K562 (cell line): Measurements from ENCODE around the gene SLC10A2.

ENCODE experiments used
- BRF1 ChIP-seq: IDR thresholded peaks from 3 replicates; pipeline ENCODE4 v1.6.1; 2011; ENCODE audit warnings: borderline replicate concordance, mild to moderate bottlenecking; ENCODE audit not compliant: insufficient read length; ENCODE audit errors: extremely low read depth
- CTCF ChIP-seq, 3 experiments: IDR thresholded peaks in 2 of 3; conservative IDR thresholded peaks in 1 of 3; 2 replicates each; pipeline ENCODE4 v1.5.1; 2011 to 2012; ENCODE audit warnings: low read length in 3 of 3, mild to moderate bottlenecking in 3 of 3, control low read depth in 2 of 3, improper control_type of control experiment in 1 of 3, inconsistent platforms in 1 of 3, low read depth in 1 of 3, mixed read lengths in 1 of 3, moderate library complexity in 1 of 3; ENCODE audit not compliant: insufficient read depth in 2 of 3
- FOSL1 ChIP-seq: fragments of 200-800 bp; sonication (Bioruptor generic); conservative IDR thresholded peaks from 2 replicates; pipeline ENCODE4 v1.6.1; 2016; ENCODE audit warnings: missing genetic modification characterization, missing compliant biosample characterization
- HDGF ChIP-seq: fragments of 450-650 bp; IDR thresholded peaks from 2 replicates; pipeline ENCODE4 v1.6.1; 2016
- ID3 ChIP-seq, 2 experiments: fragments of 250-450 bp in 1 of 2; fragments of 450-650 bp in 1 of 2; sonication (Bioruptor Pico) in 1 of 2; IDR thresholded peaks; 2 replicates each; pipeline versions ENCODE4 v1.6.1 to v1.8.0; 2016 to 2021; ENCODE audit warnings: mild to moderate bottlenecking in 2 of 2, moderate library complexity in 2 of 2, missing compliant biosample characterization in 1 of 2, missing genetic modification characterization in 1 of 2
- MYNN ChIP-seq, 2 experiments: sonication (generic); formaldehyde crosslinking in 1 of 2; IDR thresholded peaks; 2 replicates each; pipeline versions ENCODE4 v1.5.0 to v1.6.1; 2016 to 2020; ENCODE audit warnings: antibody characterized with exemption in 1 of 2, missing genetic modification reagents in 1 of 2
- NONO ChIP-seq, 2 experiments: fragments of 200-400 bp in 1 of 2; fragments of 450-650 bp in 1 of 2; formaldehyde crosslinking in 1 of 2; IDR thresholded peaks; 2 replicates each; pipeline ENCODE4 v1.6.1; 2017; ENCODE audit warnings: low read depth in 2 of 2, mild to moderate bottlenecking in 2 of 2, moderate library complexity in 2 of 2, low read length in 1 of 2
- RFX5 ChIP-seq: IDR thresholded peaks from 2 replicates; pipeline ENCODE4 v1.6.1; 2011; ENCODE audit warnings: low read depth, mild to moderate bottlenecking, improper control_type of control experiment, low read length
- SREBF1 ChIP-seq: fragments of 150-350 bp; IDR thresholded peaks from 2 replicates; pipeline ENCODE4 v1.6.1; 2014; ENCODE audit warnings: antibody characterized with exemption, low read depth, low read length, borderline replicate concordance
- TCF7L2 ChIP-seq: fragments of 150-350 bp; IDR thresholded peaks from 2 replicates; pipeline ENCODE4 v1.6.1; 2016; ENCODE audit warnings: low read depth, mild to moderate bottlenecking, low read length, moderate library complexity
- USF2 ChIP-seq: sonication (generic); formaldehyde crosslinking; IDR thresholded peaks from 2 replicates; pipeline ENCODE4 v1.5.0; 2020; ENCODE audit warnings: missing genetic modification reagents
- ZFX ChIP-seq: sonication (generic); formaldehyde crosslinking; IDR thresholded peaks from 2 replicates; pipeline ENCODE4 v1.8.0; 2022; ENCODE audit warnings: mild to moderate bottlenecking, missing genetic modification reagents, moderate library complexity

GRCh38 chr13:103101901-103102300 is 35.7 kb upstream of the SLC10A2 start:
- TF ChIP-seq ID3 (CRISPR knock-in tag; IDR thresholded peaks at IDR 0.05) (no peak), ID3 (tag; IDR thresholded peaks at IDR 0.05) (no peak), CTCF (IDR thresholded peaks at IDR 0.05 in 2 of 3, conservative IDR thresholded peaks at IDR 0.05 in 1 of 3; ENCODE audit: insufficient read depth in 2 of 3, low read depth in 1 of 3, low read length in 3 of 3) (no peak), HDGF (no peak), ZFX (CRISPR knock-in tag) (no peak), NONO (IDR thresholded peaks at IDR 0.05; ENCODE audit: low read depth in 2 of 2, low read length in 1 of 2) (no peak), TCF7L2 (no peak), SREBF1 (no peak), MYNN (IDR thresholded peaks at IDR 0.05) (no peak), MYNN (CRISPR knock-in tag; IDR thresholded peaks at IDR 0.05) (no peak), RFX5 (no peak), USF2 (CRISPR knock-in tag) (no peak), FOSL1 (tag) (no peak), BRF1 (no peak)
